GM23338 (cell line): ENCODE measurements around the gene MS4A18. TPM values are rescaled to one million over a fixed set of nuclear protein-coding genes. Genes with fewer than 3 reads are reported as not detected.

Experiments used
- ATAC-seq: fragments of 200-7000 bp; cut with Tn5 transposase; 3 replicates; pipeline ENCODE4 v1.9.1; 2020
- DNase-seq: peaks from one replicate; pipeline ENCODE4 v3.0.0-alpha.2; 2015; ENCODE audit warnings: low spot score
- H2AFZ ChIP-seq: fragments of 200-600 bp; sonication (generic); 2 replicates; pipeline ENCODE4 v1.8.0; 2016; ENCODE audit warnings: antibody characterized with exemption, mild to moderate bottlenecking, moderate library complexity
- H3F3A ChIP-seq: fragments of 200-600 bp; sonication (generic); replicated peaks from 2 replicates; pipeline ENCODE4 v1.8.0; 2017; ENCODE audit warnings: antibody characterized with exemption, mixed run types, low read depth
- H3K27ac ChIP-seq: fragments of 200-600 bp; sonication (generic); 2 replicates; pipeline ENCODE4 v1.6.1; 2016; ENCODE audit warnings: low read depth
- H3K27me3 ChIP-seq: fragments of 200-600 bp; sonication (generic); 2 replicates; pipeline ENCODE4 v1.8.0; 2016; ENCODE audit warnings: mild to moderate bottlenecking, mixed run types, moderate library complexity; ENCODE audit not compliant: insufficient read depth
- H3K36me3 ChIP-seq: fragments of 200-600 bp; sonication (generic); 2 replicates; pipeline ENCODE4 v1.8.0; 2016; ENCODE audit warnings: mild to moderate bottlenecking; ENCODE audit not compliant: insufficient read depth
- H3K4me1 ChIP-seq: fragments of 200-600 bp; sonication (generic); 2 replicates; pipeline ENCODE4 v1.8.0; 2016; ENCODE audit warnings: mild to moderate bottlenecking, moderate library complexity; ENCODE audit not compliant: insufficient read depth
- H3K4me2 ChIP-seq: fragments of 200-600 bp; sonication (generic); 2 replicates; pipeline ENCODE4 v1.7.1; 2017; ENCODE audit warnings: mixed run types
- H3K4me3 ChIP-seq: fragments of 200-600 bp; sonication (generic); 2 replicates; pipeline ENCODE4 v1.6.1; 2016; ENCODE audit warnings: mixed run types
- H3K79me2 ChIP-seq: fragments of 200-600 bp; sonication (generic); replicated peaks from 2 replicates; pipeline ENCODE4 v1.8.0; 2017; ENCODE audit warnings: mild to moderate bottlenecking; ENCODE audit not compliant: insufficient read depth
- H3K9me2 ChIP-seq: fragments of 200-600 bp; sonication (generic); 2 replicates; pipeline ENCODE4 v1.8.0; 2017; ENCODE audit not compliant: insufficient read depth
- H4K20me1 ChIP-seq: fragments of 200-600 bp; sonication (generic); replicated peaks from 2 replicates; pipeline ENCODE4 v1.8.0; 2017; ENCODE audit warnings: mild to moderate bottlenecking; ENCODE audit not compliant: insufficient read depth
- H3K27ac Mint-ChIP-seq: 2 replicates; pipeline ENCODE4 v1.8.0; 2020; ENCODE audit warnings: inconsistent platforms, mild to moderate bottlenecking, moderate library complexity, mixed read lengths
- H3K27me3 Mint-ChIP-seq: 3 replicates; pipeline ENCODE4 v1.8.0; 2022; ENCODE audit warnings: low read depth, mild to moderate bottlenecking, moderate library complexity, mixed read lengths, inconsistent platforms; ENCODE audit not compliant: insufficient read depth, poor library complexity
- H3K36me3 Mint-ChIP-seq: 3 replicates; pipeline ENCODE4 v1.8.0; 2021; ENCODE audit warnings: low read depth, mild to moderate bottlenecking, inconsistent platforms, moderate library complexity, mixed read lengths
- H3K4me1 Mint-ChIP-seq: 3 replicates; pipeline ENCODE4 v1.8.0; 2020; ENCODE audit warnings: mild to moderate bottlenecking, inconsistent platforms, mixed read lengths
- H3K4me3 Mint-ChIP-seq: 3 replicates; pipeline ENCODE4 v1.8.0; 2021; ENCODE audit warnings: moderate library complexity, mild to moderate bottlenecking, inconsistent platforms, mixed read lengths
- H3K9me3 Mint-ChIP-seq: 3 replicates; pipeline ENCODE4 v1.8.0; 2020; ENCODE audit warnings: moderate library complexity, mild to moderate bottlenecking, inconsistent platforms, mixed read lengths
- CREB1 ChIP-seq: fragments of 250-450 bp; sonication (Bioruptor Pico); IDR thresholded peaks from 2 replicates; pipeline ENCODE4 v1.5.0; 2020; ENCODE audit warnings: low read depth, mild to moderate bottlenecking, moderate library complexity
- ETS1 ChIP-seq: IDR thresholded peaks from 2 replicates; pipeline ENCODE4 v1.6.1; 2016; ENCODE audit warnings: antibody characterized with exemption
- EZH2 ChIP-seq: fragments of 200-600 bp; sonication (generic); IDR thresholded peaks from one replicate; pipeline ENCODE4 v1.8.0; 2017; ENCODE audit warnings: antibody characterized with exemption, mild to moderate bottlenecking, low read depth; ENCODE audit not compliant: unreplicated experiment
- EZH2phosphoT487 ChIP-seq: fragments of 200-600 bp; sonication (generic); IDR thresholded peaks from one replicate; pipeline ENCODE4 v1.8.1; 2018; ENCODE audit warnings: antibody characterized with exemption; ENCODE audit not compliant: unreplicated experiment
- JUNB ChIP-seq: IDR thresholded peaks from one replicate; pipeline ENCODE4 v1.6.1; 2016; ENCODE audit warnings: antibody characterized with exemption; ENCODE audit not compliant: unreplicated experiment
- POLR2AphosphoS5 ChIP-seq: IDR thresholded peaks from 2 replicates; pipeline ENCODE4 v1.6.1; 2016; ENCODE audit warnings: antibody characterized with exemption, low read depth
- STAT1 ChIP-seq: IDR thresholded peaks from one replicate; pipeline ENCODE4 v1.6.1; 2016; ENCODE audit warnings: antibody characterized with exemption; ENCODE audit not compliant: unreplicated experiment
- ZNF114 ChIP-seq: fragments of 250-450 bp; sonication (Bioruptor Pico); IDR thresholded peaks from 2 replicates; pipeline ENCODE4 v1.5.0; 2020; ENCODE audit warnings: mild to moderate bottlenecking, moderate library complexity
- ZNF331 ChIP-seq: fragments of 250-450 bp; sonication (Bioruptor Pico); IDR thresholded peaks from 2 replicates; pipeline ENCODE4 v1.5.0; 2020; ENCODE audit warnings: low read depth, mild to moderate bottlenecking, moderate library complexity
- polyA plus RNA-seq: library from polyadenylated mRNA; unstranded; fragments of >200 nt; fragmentation: Nextera tagmentation; extraction: Ambion mirVana; gene quantifications from 2 replicates; pipeline ENCODE4 v1.2.1, GENCODE V29; 2016
- total RNA-seq: library from RNA; depleted of rRNA; stranded (reverse); fragments of >200 nt; shearing (Covaris generic); gene quantifications from 2 replicates; pipeline ENCODE4 v1.2.3, GENCODE V29; 2014
- TF ChIP-seq, protein P1 (sequence below): fragments of 250-450 bp; sonication (Bioruptor Pico); IDR thresholded peaks from 2 replicates; pipeline ENCODE4 v1.5.0; 2020; ENCODE audit warnings: mild to moderate bottlenecking, moderate library complexity
- TF ChIP-seq, protein P2 (sequence below), 2 experiments: fragments of 200-600 bp in 1 of 2; sonication (generic) in 1 of 2; conservative IDR thresholded peaks; 2 replicates each; pipeline versions ENCODE4 v1.5.1 to v1.6.1; 2016 to 2017; ENCODE audit warnings: antibody characterized with exemption in 2 of 2, low read depth in 2 of 2, mild to moderate bottlenecking in 2 of 2, moderate library complexity in 1 of 2

The MS4A18 gene
- total and polyA plus RNA-seq, 2 experiments from 2014 or later = not detected

GRCh38 chr11:60748821-60749220, 24.3 kb downstream of the MS4A18 start:
- Histone ChIP-seq H2AFZ (no peak overlapping the region), H4K20me1 (no peaks in the 10 kb centered on the region), H3K4me1 (no peaks in the 10 kb centered on the region), H3K79me2 (no peaks in the 10 kb centered on the region), H3K27ac (no peak overlapping the region), H3K9me2 (no peaks in the 10 kb centered on the region), H3K4me3 (no peak overlapping the region), H3K4me2 (no peak overlapping the region), H3K36me3 (no peaks in the 10 kb centered on the region), H3K27me3 (no peaks in the 10 kb centered on the region), H3F3A (no peaks in the 10 kb centered on the region)
- ATAC-seq (no peak), DNase-seq (no peak)
- no peaks in the 10 kb centered on the region; the same call in none of the 3 replicates for H3K9me3 Mint-ChIP-seq
- H3K4me3 Mint-ChIP-seq = no peak overlapping the region
- no peak overlapping the region for H3K27ac Mint-ChIP-seq
- H3K27me3 Mint-ChIP-seq = peaks cover 9% of the 10 kb centered on the region
- TF ChIP-seq ZNF114 (CRISPR knock-in tag) (no peak), JUNB (no peak), EZH2phosphoT487 (no peak), ZNF331 (no peak), EZH2 (no peak)
- peaks cover 7% of the 10 kb centered on the region; the same call in 2 of the 3 replicates for H3K4me1 Mint-ChIP-seq
- H3K36me3 Mint-ChIP-seq = no peaks in the 10 kb centered on the region; the same call in 1 of the 3 replicates

- no peak overlapping the region for H3K27ac ChIP-seq
- no peak for DNase-seq
- no peaks in the 10 kb centered on the region for H3K4me1 Mint-ChIP-seq
- H3K9me3 Mint-ChIP-seq = no peaks in the 10 kb centered on the region; the same call in 1 of the 3 replicates
- H2AFZ ChIP-seq = no peak overlapping the region
- peaks cover 7% of the 10 kb centered on the region for H3K27me3 Mint-ChIP-seq
- no peak overlapping the region for H3K4me3 Mint-ChIP-seq
- H3K4me3 ChIP-seq = no peak overlapping the region
- no peak for ATAC-seq
- no peak overlapping the region for H3K27ac Mint-ChIP-seq
- no peaks in the 10 kb centered on the region for H3K4me1 ChIP-seq
- H3K27me3 ChIP-seq = no peaks in the 10 kb centered on the region
- no peaks in the 10 kb centered on the region for H3K9me2 ChIP-seq
- no peaks in the 10 kb centered on the region for H3K79me2 ChIP-seq
- no peaks in the 10 kb centered on the region for H3K36me3 ChIP-seq
- no peaks in the 10 kb centered on the region for H3F3A ChIP-seq
- H3K4me2 ChIP-seq = no peak overlapping the region
- no peaks in the 10 kb centered on the region; the same call in 2 of the 3 replicates for H3K36me3 Mint-ChIP-seq
- no peaks in the 10 kb centered on the region for H4K20me1 ChIP-seq
- TF ChIP-seq EZH2 = no peak
- no peak for TF ChIP-seq JUNB
- TF ChIP-seq POLR2AphosphoS5 = no peak
- TF ChIP-seq ZNF331 = no peak
- no peak for TF ChIP-seq CREB1
- no peak for TF ChIP-seq STAT1
- TF ChIP-seq, protein P1, sequence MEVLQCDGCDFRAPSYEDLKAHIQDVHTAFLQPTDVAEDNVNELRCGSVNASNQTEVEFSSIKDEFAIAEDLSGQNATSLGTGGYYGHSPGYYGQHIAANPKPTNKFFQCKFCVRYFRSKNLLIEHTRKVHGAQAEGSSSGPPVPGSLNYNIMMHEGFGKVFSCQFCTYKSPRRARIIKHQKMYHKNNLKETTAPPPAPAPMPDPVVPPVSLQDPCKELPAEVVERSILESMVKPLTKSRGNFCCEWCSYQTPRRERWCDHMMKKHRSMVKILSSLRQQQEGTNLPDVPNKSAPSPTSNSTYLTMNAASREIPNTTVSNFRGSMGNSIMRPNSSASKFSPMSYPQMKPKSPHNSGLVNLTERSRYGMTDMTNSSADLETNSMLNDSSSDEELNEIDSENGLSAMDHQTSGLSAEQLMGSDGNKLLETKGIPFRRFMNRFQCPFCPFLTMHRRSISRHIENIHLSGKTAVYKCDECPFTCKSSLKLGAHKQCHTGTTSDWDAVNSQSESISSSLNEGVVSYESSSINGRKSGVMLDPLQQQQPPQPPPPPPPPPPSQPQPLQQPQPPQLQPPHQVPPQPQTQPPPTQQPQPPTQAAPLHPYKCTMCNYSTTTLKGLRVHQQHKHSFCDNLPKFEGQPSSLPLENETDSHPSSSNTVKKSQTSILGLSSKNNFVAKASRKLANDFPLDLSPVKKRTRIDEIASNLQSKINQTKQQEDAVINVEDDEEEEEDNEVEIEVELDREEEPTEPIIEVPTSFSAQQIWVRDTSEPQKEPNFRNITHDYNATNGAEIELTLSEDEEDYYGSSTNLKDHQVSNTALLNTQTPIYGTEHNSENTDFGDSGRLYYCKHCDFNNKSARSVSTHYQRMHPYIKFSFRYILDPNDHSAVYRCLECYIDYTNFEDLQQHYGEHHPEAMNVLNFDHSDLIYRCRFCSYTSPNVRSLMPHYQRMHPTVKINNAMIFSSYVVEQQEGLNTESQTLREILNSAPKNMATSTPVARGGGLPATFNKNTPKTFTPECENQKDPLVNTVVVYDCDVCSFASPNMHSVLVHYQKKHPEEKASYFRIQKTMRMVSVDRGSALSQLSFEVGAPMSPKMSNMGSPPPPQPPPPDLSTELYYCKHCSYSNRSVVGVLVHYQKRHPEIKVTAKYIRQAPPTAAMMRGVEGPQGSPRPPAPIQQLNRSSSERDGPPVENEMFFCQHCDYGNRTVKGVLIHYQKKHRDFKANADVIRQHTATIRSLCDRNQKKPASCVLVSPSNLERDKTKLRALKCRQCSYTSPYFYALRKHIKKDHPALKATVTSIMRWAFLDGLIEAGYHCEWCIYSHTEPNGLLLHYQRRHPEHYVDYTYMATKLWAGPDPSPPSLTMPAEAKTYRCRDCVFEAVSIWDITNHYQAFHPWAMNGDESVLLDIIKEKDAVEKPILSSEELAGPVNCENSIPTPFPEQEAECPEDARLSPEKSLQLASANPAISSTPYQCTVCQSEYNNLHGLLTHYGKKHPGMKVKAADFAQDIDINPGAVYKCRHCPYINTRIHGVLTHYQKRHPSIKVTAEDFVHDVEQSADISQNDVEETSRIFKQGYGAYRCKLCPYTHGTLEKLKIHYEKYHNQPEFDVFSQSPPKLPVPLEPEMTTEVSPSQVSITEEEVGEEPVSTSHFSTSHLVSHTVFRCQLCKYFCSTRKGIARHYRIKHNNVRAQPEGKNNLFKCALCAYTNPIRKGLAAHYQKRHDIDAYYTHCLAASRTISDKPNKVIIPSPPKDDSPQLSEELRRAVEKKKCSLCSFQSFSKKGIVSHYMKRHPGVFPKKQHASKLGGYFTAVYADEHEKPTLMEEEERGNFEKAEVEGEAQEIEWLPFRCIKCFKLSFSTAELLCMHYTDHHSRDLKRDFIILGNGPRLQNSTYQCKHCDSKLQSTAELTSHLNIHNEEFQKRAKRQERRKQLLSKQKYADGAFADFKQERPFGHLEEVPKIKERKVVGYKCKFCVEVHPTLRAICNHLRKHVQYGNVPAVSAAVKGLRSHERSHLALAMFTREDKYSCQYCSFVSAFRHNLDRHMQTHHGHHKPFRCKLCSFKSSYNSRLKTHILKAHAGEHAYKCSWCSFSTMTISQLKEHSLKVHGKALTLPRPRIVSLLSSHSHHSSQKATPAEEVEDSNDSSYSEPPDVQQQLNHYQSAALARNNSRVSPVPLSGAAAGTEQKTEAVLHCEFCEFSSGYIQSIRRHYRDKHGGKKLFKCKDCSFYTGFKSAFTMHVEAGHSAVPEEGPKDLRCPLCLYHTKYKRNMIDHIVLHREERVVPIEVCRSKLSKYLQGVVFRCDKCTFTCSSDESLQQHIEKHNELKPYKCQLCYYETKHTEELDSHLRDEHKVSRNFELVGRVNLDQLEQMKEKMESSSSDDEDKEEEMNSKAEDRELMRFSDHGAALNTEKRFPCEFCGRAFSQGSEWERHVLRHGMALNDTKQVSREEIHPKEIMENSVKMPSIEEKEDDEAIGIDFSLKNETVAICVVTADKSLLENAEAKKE (CRISPR knock-in tag) = no peak
- TF ChIP-seq, protein P2, sequence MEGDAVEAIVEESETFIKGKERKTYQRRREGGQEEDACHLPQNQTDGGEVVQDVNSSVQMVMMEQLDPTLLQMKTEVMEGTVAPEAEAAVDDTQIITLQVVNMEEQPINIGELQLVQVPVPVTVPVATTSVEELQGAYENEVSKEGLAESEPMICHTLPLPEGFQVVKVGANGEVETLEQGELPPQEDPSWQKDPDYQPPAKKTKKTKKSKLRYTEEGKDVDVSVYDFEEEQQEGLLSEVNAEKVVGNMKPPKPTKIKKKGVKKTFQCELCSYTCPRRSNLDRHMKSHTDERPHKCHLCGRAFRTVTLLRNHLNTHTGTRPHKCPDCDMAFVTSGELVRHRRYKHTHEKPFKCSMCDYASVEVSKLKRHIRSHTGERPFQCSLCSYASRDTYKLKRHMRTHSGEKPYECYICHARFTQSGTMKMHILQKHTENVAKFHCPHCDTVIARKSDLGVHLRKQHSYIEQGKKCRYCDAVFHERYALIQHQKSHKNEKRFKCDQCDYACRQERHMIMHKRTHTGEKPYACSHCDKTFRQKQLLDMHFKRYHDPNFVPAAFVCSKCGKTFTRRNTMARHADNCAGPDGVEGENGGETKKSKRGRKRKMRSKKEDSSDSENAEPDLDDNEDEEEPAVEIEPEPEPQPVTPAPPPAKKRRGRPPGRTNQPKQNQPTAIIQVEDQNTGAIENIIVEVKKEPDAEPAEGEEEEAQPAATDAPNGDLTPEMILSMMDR (conservative IDR thresholded peaks at IDR 0.05; ENCODE audit: low read depth in 2 of 2) = no peak
- TF ChIP-seq ZNF114 (CRISPR knock-in tag) = no peak
- TF ChIP-seq EZH2phosphoT487 = no peak
- TF ChIP-seq ETS1 = no peak
Measured at GRCh38 chr11:60750911-60751310, 26.4 kb downstream of the MS4A18 start.
